HepG2 (cell line): Measurements from ENCODE around the gene FAM162B. TPM values are rescaled to one million over a fixed set of nuclear protein-coding genes. Genes with fewer than 3 reads are reported as not detected.

Source experiments
- ATAC-seq: fragments of 200-7000 bp; cut with Tn5 transposase; 3 replicates; pipeline ENCODE4 v1.9.1; 2020; ENCODE audit warnings: mild to moderate bottlenecking, moderate library complexity
- BruUV-seq: library from RNA; stranded (reverse); fragments of 400-500 nt; replicated peaks from 2 replicates; lab custom pipeline; 2021; lab: Mats Ljungman, UMichigan
- CTCF ChIA-PET: fragments of 300-600 bp; formaldehyde crosslinking; extraction: SDS; loops from one replicate; lab custom pipeline; 2021; ENCODE audit warnings: low total read pairs, inconsistent platforms, low intra/inter-chr PET ratio; lab: Yijun Ruan, JAX
- POLR2A ChIA-PET: fragments of 350-600 bp; sonication (Branson Sonifier 250); formaldehyde crosslinking; loops from one replicate; lab custom pipeline; 2020; ENCODE audit warnings: antibody characterized with exemption, inconsistent platforms; lab: Yijun Ruan, JAX
- DNase-seq: peaks from one replicate; pipeline ENCODE4 v3.0.0-alpha.2; 2015; ENCODE audit warnings: low spot score
- FAIRE-seq: peaks from 3 replicates; lab custom pipeline; 2011; peaks lifted over from hg19 to GRCh38; lab: Jason Lieb, UNC
- H2AFZ ChIP-seq: one replicate; pipeline ENCODE4 v1.6.1; 2011; ENCODE audit warnings: low read length, inconsistent platforms
- H3K27ac ChIP-seq: fragments of 300-600 bp; 3 replicates; pipeline ENCODE4 v1.8.0; 2011; ENCODE audit warnings: mixed run types, mild to moderate bottlenecking, mixed read lengths, low read length, inconsistent platforms; ENCODE audit not compliant: insufficient read depth; ENCODE audit errors: extremely low read length
- H3K27me3 ChIP-seq, 2 experiments: fragments of 200-600 bp in 1 of 2; 2 replicates in 1 of 2; 3 replicates in 1 of 2; pipeline versions ENCODE4 v1.6.0 to v1.8.0; 2011; ENCODE audit warnings: low read length in 2 of 2, mild to moderate bottlenecking in 2 of 2, moderate library complexity in 2 of 2, inconsistent platforms in 1 of 2; ENCODE audit not compliant: insufficient read depth in 2 of 2, control insufficient read depth in 1 of 2
- H3K36me3 ChIP-seq, 2 experiments: fragments of 200-600 bp in 1 of 2; replicated peaks in 1 of 2; 2 replicates in 1 of 2; 3 replicates in 1 of 2; pipeline versions ENCODE4 v1.5.1 to v1.8.0; 2011; ENCODE audit warnings: low read length in 2 of 2, inconsistent platforms in 1 of 2; ENCODE audit not compliant: insufficient read depth in 2 of 2, control insufficient read depth in 1 of 2
- H3K4me1 ChIP-seq: 2 replicates; pipeline ENCODE4 v1.5.1; 2012; ENCODE audit warnings: low read length, inconsistent platforms; ENCODE audit not compliant: insufficient read depth
- H3K4me2 ChIP-seq: 2 replicates; pipeline ENCODE4 v1.6.0; 2011; ENCODE audit warnings: low read depth, low read length, inconsistent platforms
- H3K4me3 ChIP-seq, 3 experiments: fragments of 200-600 bp in 1 of 3; sonication (generic), shearing (Covaris generic) in 1 of 3; replicated peaks in 1 of 3; 2 replicates each; pipeline ENCODE4 v1.5.1; 2011 to 2016; ENCODE audit warnings: low read length in 3 of 3, inconsistent platforms in 2 of 3, low read depth in 2 of 3, mild to moderate bottlenecking in 2 of 3, control low read depth in 1 of 3, mixed read lengths in 1 of 3; ENCODE audit not compliant: insufficient read depth in 1 of 3
- H3K79me2 ChIP-seq: one replicate; pipeline ENCODE4 v1.6.1; 2011; ENCODE audit warnings: low read length, inconsistent platforms; ENCODE audit not compliant: insufficient read depth
- H3K9ac ChIP-seq: 2 replicates; pipeline ENCODE4 v1.6.0; 2011; ENCODE audit warnings: mild to moderate bottlenecking, low read depth, low read length, inconsistent platforms; ENCODE audit not compliant: insufficient read depth
- H3K9me3 ChIP-seq: 2 replicates; pipeline ENCODE4 v1.5.1; 2012; ENCODE audit warnings: mild to moderate bottlenecking, low read length
- H4K20me1 ChIP-seq: 2 replicates; pipeline ENCODE4 v1.6.0; 2011; ENCODE audit warnings: inconsistent platforms, mild to moderate bottlenecking, low read length, moderate library complexity; ENCODE audit not compliant: insufficient read depth
- FIP1L1 ChIP-seq: fragments of 200-400 bp; formaldehyde crosslinking; IDR thresholded peaks from 2 replicates; pipeline ENCODE4 v1.6.1; 2018; ENCODE audit warnings: low read depth, mild to moderate bottlenecking, low read length, moderate library complexity, borderline replicate concordance; ENCODE audit not compliant: insufficient read depth
- FOXJ3 ChIP-seq: sonication (generic); formaldehyde crosslinking; IDR thresholded peaks from 2 replicates; pipeline ENCODE4 v1.4.0; 2020; ENCODE audit warnings: missing genetic modification reagents, mild to moderate bottlenecking, borderline replicate concordance
- GTF3A ChIP-seq: sonication (generic); formaldehyde crosslinking; conservative IDR thresholded peaks from 2 replicates; pipeline ENCODE4 v1.4.0; 2020; ENCODE audit warnings: mild to moderate bottlenecking, missing genetic modification reagents
- HNRNPUL1 ChIP-seq: fragments of 200-400 bp; formaldehyde crosslinking; IDR thresholded peaks from 2 replicates; pipeline ENCODE4 v1.6.1; 2017; ENCODE audit warnings: low read depth, mild to moderate bottlenecking, low read length, moderate library complexity
- KDM5B ChIP-seq: sonication (generic); formaldehyde crosslinking; IDR thresholded peaks from 2 replicates; pipeline ENCODE4 v1.4.0; 2020; ENCODE audit warnings: missing genetic modification reagents, mild to moderate bottlenecking, borderline replicate concordance
- NFE2 ChIP-seq: sonication (generic); formaldehyde crosslinking; IDR thresholded peaks from 2 replicates; pipeline ENCODE4 v1.4.0; 2020; ENCODE audit warnings: missing genetic modification reagents
- RCOR2 ChIP-seq: IDR thresholded peaks from 2 replicates; pipeline ENCODE4 v1.6.1; 2016; ENCODE audit warnings: missing biosample characterization, missing genetic modification reagents
- RORA ChIP-seq: sonication (generic); formaldehyde crosslinking; IDR thresholded peaks from 2 replicates; pipeline ENCODE4 v1.5.0; 2020; ENCODE audit warnings: mild to moderate bottlenecking, missing genetic modification reagents, moderate library complexity
- SIX1 ChIP-seq: sonication (generic); formaldehyde crosslinking; IDR thresholded peaks from 2 replicates; pipeline ENCODE4 v1.4.0; 2020; ENCODE audit warnings: missing genetic modification reagents, borderline replicate concordance
- ZNF207 ChIP-seq: fragments of 450-650 bp; IDR thresholded peaks from 2 replicates; pipeline ENCODE4 v1.6.1; 2016; ENCODE audit warnings: antibody characterized with exemption, borderline replicate concordance
- WGBS: methylation state at CpG from one replicate; pipeline ENCODE4 v1.1.6; 2017; ENCODE audit warnings: low lambda C conversion rate; 5-methylcytosine and 5-hydroxymethylcytosine counted together
- in situ Hi-C: cut with HindIII; loops from 2 replicates; pipeline ENCODE4 v1.10.0; 2017; ENCODE audit warnings: low pct_unique_long_range_greater_than_20kb; ENCODE audit not compliant: extremely low pct_ligation_motif_present
- intact Hi-C: fragments of 100-400 bp; cut with micrococcal nuclease; formaldehyde crosslinking; loops from one replicate; pipeline ENCODE4 v1.10.0; 2022; ENCODE audit not compliant: unreplicated experiment
- polyA plus RNA-seq, 8 experiments: library from polyadenylated mRNA; depleted of rRNA in 3 of 8; stranded (reverse) in 7 of 8; unstranded in 1 of 8; fragments of >200 nt; fragmentation: Illumina TruSeq in 4 of 8; extraction: Trizol in 4 of 8; gene quantifications; 2 replicates each; pipeline versions ENCODE4 v1.2.1 to v1.2.3, GENCODE V29; 2011 to 2016; ENCODE audit warnings: low read depth in 4 of 8, missing spikeins in 1 of 8, mixed read lengths in 1 of 8; ENCODE audit not compliant: insufficient read depth in 1 of 8
- total RNA-seq, 5 experiments: library from RNA; depleted of rRNA; stranded (reverse); fragments of >200 nt; fragmentation: Illumina TruSeq; extraction: Trizol; gene quantifications; 2 replicates each; pipeline ENCODE4 v1.2.3, GENCODE V29; 2016; ENCODE audit warnings: low read depth in 1 of 5
- TF ChIP-seq, protein P1 (sequence below): sonication (generic); formaldehyde crosslinking; IDR thresholded peaks from 2 replicates; pipeline ENCODE4 v1.5.0; 2020; ENCODE audit warnings: mild to moderate bottlenecking, low read depth, missing genetic modification reagents, borderline replicate concordance
- TF ChIP-seq, protein P2 (sequence below): sonication (generic); formaldehyde crosslinking; IDR thresholded peaks from 2 replicates; pipeline ENCODE4 v1.4.0; 2020; ENCODE audit warnings: missing genetic modification reagents

The FAM162B gene
- total and polyA plus RNA-seq, 2 of the 13 experiments (the other 11 are each of a cell fraction or from before 2014, with no cell fraction given): not detected

DNA sequence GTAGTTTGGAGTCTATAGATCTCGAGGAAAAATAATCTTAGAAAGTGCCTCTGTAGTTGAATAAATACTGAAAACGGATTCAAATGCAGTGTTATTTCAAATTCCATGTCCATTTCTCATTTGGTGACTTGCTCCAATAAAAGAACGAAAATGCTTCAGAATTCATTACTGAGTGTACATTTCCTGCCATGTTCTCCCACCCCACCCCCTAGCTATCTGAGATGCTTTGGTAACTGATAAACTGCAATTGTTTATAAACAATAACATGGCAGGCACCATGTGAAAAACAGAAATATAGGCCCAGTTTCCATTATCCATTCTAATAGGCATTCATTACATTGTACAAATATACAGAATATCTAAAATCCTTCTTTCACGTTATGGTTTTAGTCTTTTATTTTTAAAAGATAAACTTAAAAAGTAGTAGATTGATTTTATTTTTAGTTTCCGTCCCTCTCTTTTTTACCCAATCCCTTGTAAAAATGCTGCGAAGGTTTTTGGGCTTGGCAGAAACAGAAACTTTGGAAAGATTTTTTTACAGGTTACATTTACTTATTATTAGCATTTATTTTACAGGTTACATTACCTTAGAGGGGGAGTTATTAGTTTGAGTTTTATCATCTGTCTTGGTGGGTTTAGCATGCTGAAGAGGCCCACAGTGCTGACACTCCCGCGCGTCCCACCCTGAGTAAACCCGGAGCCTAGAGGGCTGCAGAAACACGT lies 1.5 kb downstream of the FAM162B start:
- DNase-seq (no peak), FAIRE-seq (no peak), ATAC-seq (no peak)
- BruUV-seq: no TSS peak
- H3K27ac ChIP-seq: no peak overlapping the region
- H3K9ac ChIP-seq: no peak overlapping the region
- H3K9me3 ChIP-seq: no peaks in the 10 kb centered on the region
- ChIA-PET POLR2A (no interaction called here), CTCF (no interaction called here)
- H3K4me3 ChIP-seq: no peak overlapping the region
- no peaks in the 10 kb centered on the region for H3K79me2 ChIP-seq
- H2AFZ ChIP-seq: no peak overlapping the region
- H3K36me3 ChIP-seq: no peaks in the 10 kb centered on the region
- H4K20me1 ChIP-seq: no peaks in the 10 kb centered on the region
- 56% methylated on average over 11 of the region's 11 CpGs for WGBS
- intact Hi-C loops: no loop called here
- peaks cover 15% of the 10 kb centered on the region; the same call in 1 of the 2 replicates for H3K4me1 ChIP-seq
- in situ Hi-C loops: no loop called here
- H3K27me3 ChIP-seq: peaks cover 0 to 48% of the 10 kb centered on the region in 2 experiments; a peak in 4 of 5 replicates
- TF ChIP-seq HNRNPUL1 (no peak), KDM5B (CRISPR knock-in tag) (no peak), FIP1L1 (no peak)
- H3K4me2 ChIP-seq: no peak overlapping the region

DNA sequence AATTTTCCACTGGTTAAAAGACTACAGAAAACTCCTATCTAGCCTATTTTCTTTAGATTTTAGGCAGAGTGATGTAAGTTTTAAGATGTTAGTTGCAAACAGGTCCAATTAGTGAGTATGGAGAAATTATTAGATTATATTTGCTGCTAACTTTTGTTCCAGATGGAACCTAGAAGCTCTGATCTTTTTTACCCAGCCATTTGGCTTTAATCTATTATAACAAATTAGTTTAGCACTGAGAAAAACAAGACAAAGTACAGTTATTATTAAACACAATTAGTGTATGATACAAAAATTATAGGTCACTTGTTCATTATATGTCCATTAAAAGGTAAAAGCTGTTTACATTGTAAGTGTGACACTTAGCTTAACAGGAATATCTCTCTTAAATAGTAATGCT lies 2.5 kb downstream of the FAM162B start:
- no peaks in the 10 kb centered on the region for H3K79me2 ChIP-seq
- H3K9me3 ChIP-seq: no peaks in the 10 kb centered on the region
- FAIRE-seq (no peak), DNase-seq (no peak), ATAC-seq (no peak)
- no peak overlapping the region for H3K4me3 ChIP-seq
- intact Hi-C loops: no loop called here
- H3K4me1 ChIP-seq: peaks cover 15% of the 10 kb centered on the region; the same call in 1 of the 2 replicates
- CTCF ChIA-PET: no interaction called here
- H3K27me3 ChIP-seq: peaks cover 0 to 39% of the 10 kb centered on the region in 2 experiments; a peak in 4 of 5 replicates
- in situ Hi-C loops: no loop called here
- H3K4me2 ChIP-seq: no peak overlapping the region
- H3K27ac ChIP-seq: no peak overlapping the region
- H3K36me3 ChIP-seq: no peaks in the 10 kb centered on the region
- BruUV-seq: no TSS peak
- POLR2A ChIA-PET: no interaction called here
- H3K9ac ChIP-seq: no peak overlapping the region
- no peak overlapping the region for H2AFZ ChIP-seq
- no peaks in the 10 kb centered on the region for H4K20me1 ChIP-seq
- TF ChIP-seq ZNF207: no peak
- TF ChIP-seq RCOR2 (CRISPR knock-in tag): no peak
- TF ChIP-seq, protein P1, sequence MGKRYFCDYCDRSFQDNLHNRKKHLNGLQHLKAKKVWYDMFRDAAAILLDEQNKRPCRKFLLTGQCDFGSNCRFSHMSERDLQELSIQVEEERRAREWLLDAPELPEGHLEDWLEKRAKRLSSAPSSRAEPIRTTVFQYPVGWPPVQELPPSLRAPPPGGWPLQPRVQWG (CRISPR knock-in tag): no peak
- TF ChIP-seq, protein P2, sequence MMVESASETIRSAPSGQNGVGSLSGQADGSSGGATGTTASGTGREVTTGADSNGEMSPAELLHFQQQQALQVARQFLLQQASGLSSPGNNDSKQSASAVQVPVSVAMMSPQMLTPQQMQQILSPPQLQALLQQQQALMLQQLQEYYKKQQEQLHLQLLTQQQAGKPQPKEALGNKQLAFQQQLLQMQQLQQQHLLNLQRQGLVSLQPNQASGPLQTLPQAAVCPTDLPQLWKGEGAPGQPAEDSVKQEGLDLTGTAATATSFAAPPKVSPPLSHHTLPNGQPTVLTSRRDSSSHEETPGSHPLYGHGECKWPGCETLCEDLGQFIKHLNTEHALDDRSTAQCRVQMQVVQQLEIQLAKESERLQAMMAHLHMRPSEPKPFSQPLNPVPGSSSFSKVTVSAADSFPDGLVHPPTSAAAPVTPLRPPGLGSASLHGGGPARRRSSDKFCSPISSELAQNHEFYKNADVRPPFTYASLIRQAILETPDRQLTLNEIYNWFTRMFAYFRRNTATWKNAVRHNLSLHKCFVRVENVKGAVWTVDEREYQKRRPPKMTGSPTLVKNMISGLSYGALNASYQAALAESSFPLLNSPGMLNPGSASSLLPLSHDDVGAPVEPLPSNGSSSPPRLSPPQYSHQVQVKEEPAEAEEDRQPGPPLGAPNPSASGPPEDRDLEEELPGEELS (CRISPR knock-in tag): no peak
- no peak for TF ChIP-seq FOXJ3
- TF ChIP-seq RORA (CRISPR knock-in tag): no peak
- TF ChIP-seq SIX1: no peak
- TF ChIP-seq GTF3A (CRISPR knock-in tag): no peak
- TF ChIP-seq NFE2 (CRISPR knock-in tag): no peak
